Activated CD8-positive, alpha-beta memory T cell treated with anti-CD3 and anti-CD28 coated beads, Interleukin-2, amount 50 U/mL, for 48 hours (primary cell): ENCODE measurements around the gene TGDS.

Experiments used
- DNase-seq: peaks from one replicate; pipeline ENCODE4 v3.0.0-alpha.2; 2020

Gene TGDS

GRCh38 chr13:94599877-94600276, 3.9 kb upstream of the TGDS start:
- no peak for DNase-seq

- no peak for DNase-seq
These were observed 2.3 kb upstream of the TGDS start for GRCh38 chr13:94598281-94598680.

- no peak for DNase-seq
These were observed 621 bp upstream of the TGDS start for GRCh38 chr13:94596575-94596971.

- DNase-seq: peak; percentile 65
These were observed 677 bp downstream of the TGDS start for GRCh38 chr13:94595001-94595949.

- no peak for DNase-seq
These were observed 5.2 kb downstream of the TGDS start for GRCh38 chr13:94590744-94591143.

- DNase-seq: no peak
These were observed 7.4 kb downstream of the TGDS start for GRCh38 chr13:94588541-94588940.

GRCh38 chr13:94586371-94586770, 9.6 kb downstream of the TGDS start:
- no peak for DNase-seq

GRCh38 chr13:94585543-94586101, 10.3 kb downstream of the TGDS start:
- no peak for DNase-seq

- DNase-seq: no peak
These were observed 12.0 kb downstream of the TGDS start for GRCh38 chr13:94583926-94584325.

GRCh38 chr13:94579063-94579462, 16.9 kb downstream of the TGDS start:
- DNase-seq: no peak

- DNase-seq: no peak
These were observed 26.3 kb downstream of the TGDS start for GRCh38 chr13:94569615-94570014.

GRCh38 chr13:94568443-94568842, 27.5 kb downstream of the TGDS start:
- DNase-seq: no peak

- DNase-seq: no peak
These were observed 28.4 kb downstream of the TGDS start for GRCh38 chr13:94567581-94567980.

GRCh38 chr13:94561126-94561525, 34.8 kb downstream of the TGDS start:
- DNase-seq: no peak

GRCh38 chr13:94560116-94560515, 35.8 kb downstream of the TGDS start:
- no peak for DNase-seq

GRCh38 chr13:94559222-94559795, 36.6 kb downstream of the TGDS start:
- DNase-seq: no peak

GRCh38 chr13:94558716-94559115, 37.2 kb downstream of the TGDS start:
- DNase-seq: no peak

- no peak for DNase-seq
These were observed 38.2 kb downstream of the TGDS start for GRCh38 chr13:94557684-94558235.

GRCh38 chr13:94556621-94557020, 39.3 kb downstream of the TGDS start:
- DNase-seq: no peak

- no peak for DNase-seq
These were observed 39.9 kb downstream of the TGDS start for GRCh38 chr13:94556041-94556440.

- DNase-seq: no peak
These were observed 42.2 kb downstream of the TGDS start for GRCh38 chr13:94553766-94554165.

GRCh38 chr13:94552095-94552494, 43.9 kb downstream of the TGDS start:
- no peak for DNase-seq

GRCh38 chr13:94550062-94550738, 45.8 kb downstream of the TGDS start:
- no peak for DNase-seq
